Activated T-helper 1 cell treated with anti-CD3 and anti-CD28 coated beads, Interleukin-12 subunit alpha, Interleukin-12 subunit beta, Interleukin-2, Interleukin-4 antibody, amounts not matched to agents 30 ng/mL and 10 ng/mL and 1 ng/mL, durations not matched to agents 14 hours and 24 hours and 36 hours (primary cell): ENCODE data around the gene SLC4A7. TPM values are rescaled to one million over a fixed set of nuclear protein-coding genes. Genes with fewer than 3 reads are reported as not detected.
"Not testable (repeated sequence)": the region's sequence is repeated elsewhere in the genome, so short reads cannot be mapped to it uniquely, and the experiment has no call there.

Source experiments
- DNase-seq: peaks from one replicate; pipeline ENCODE4 v3.0.0; 2021; ENCODE audit warnings: low spot score
- H3K27ac Mint-ChIP-seq: one replicate; pipeline ENCODE4 v1.8.0; 2021; ENCODE audit warnings: mild to moderate bottlenecking, mixed read lengths
- H3K27me3 Mint-ChIP-seq: one replicate; pipeline ENCODE4 v1.8.0; 2022; ENCODE audit warnings: mild to moderate bottlenecking, moderate library complexity, mixed read lengths; ENCODE audit not compliant: insufficient read depth
- H3K36me3 Mint-ChIP-seq: one replicate; pipeline ENCODE4 v1.8.0; 2021; ENCODE audit warnings: low read depth, mixed read lengths
- H3K4me1 Mint-ChIP-seq: one replicate; pipeline ENCODE4 v1.8.0; 2021; ENCODE audit warnings: low read depth, mixed read lengths
- H3K4me3 Mint-ChIP-seq: one replicate; pipeline ENCODE4 v1.8.0; 2021; ENCODE audit warnings: mild to moderate bottlenecking, moderate library complexity, mixed read lengths
- H3K9me3 Mint-ChIP-seq: one replicate; pipeline ENCODE4 v1.8.0; 2021; ENCODE audit warnings: mixed read lengths
- intact Hi-C: fragments of 100-400 bp; cut with micrococcal nuclease; formaldehyde crosslinking; loops from one replicate; pipeline ENCODE4 v1.15.1; 2024
- total RNA-seq: library from RNA; stranded (reverse); gene quantifications from 2 replicates; pipeline ENCODE4 v1.2.3, GENCODE V29; 2022

Gene SLC4A7
- total RNA-seq, 1 donor from 2014 or later: 65.5 TPM

DNA sequence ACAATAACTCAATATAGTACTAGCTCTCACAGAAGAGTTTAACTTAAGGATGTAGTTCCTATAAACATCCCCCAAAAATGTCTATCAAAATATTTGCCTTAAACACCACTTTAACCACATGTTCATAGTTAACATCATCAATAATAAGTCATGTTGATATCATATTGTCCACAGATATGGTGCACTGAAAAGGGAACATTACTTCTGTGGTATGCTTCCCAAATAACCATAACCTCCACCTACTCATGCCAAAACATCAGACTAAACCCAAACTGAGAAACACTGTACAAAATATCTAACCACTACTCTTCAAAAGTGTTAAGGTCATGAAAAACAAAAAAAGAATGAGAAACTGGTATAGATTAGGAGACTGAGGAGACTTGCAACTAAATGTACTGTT lies 32.9 kb downstream of the SLC4A7 start:
- H3K27ac Mint-ChIP-seq: peak overlapping the region; percentile 4
- intact Hi-C loops: loop anchor here (5.0 to 10.0 kb wide), 2 partner anchors 54 to 184 kb away; no protein-coding TSS in a partner anchor
- no peaks in the 10 kb centered on the region for H3K9me3 Mint-ChIP-seq
- H3K4me1 Mint-ChIP-seq: peaks cover 33% of the 10 kb centered on the region
- no peak overlapping the region for H3K4me3 Mint-ChIP-seq
- peaks cover 13% of the 10 kb centered on the region for H3K36me3 Mint-ChIP-seq
- no peaks in the 10 kb centered on the region for H3K27me3 Mint-ChIP-seq
- no peak for DNase-seq

DNA sequence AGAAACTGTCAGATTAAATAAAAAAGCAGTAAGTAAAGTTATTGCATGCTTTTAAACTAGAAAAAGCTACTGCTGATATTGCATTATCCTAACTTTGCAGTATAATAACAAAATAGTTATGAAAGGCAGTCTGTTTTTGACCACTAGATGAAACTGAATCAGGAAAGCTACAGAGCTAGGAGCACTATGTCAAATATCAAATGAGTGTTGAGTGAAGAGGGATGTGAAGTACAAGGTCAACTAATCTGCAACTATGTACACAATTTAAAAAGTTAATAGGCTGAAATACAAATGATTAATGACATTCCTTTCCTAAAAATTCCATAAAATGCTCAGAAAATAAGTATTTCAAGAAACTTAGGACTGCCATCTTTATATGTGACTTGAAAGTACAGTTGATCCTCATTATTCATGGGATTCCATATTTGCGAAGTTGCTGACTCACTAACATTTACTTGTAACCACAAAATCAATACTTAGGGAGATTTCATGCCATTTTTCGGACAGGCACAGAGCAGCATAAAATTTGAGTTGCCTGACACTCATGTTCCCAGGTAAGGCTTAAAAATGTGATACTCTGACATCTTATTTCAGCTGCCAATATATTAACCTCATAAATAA lies 34.5 kb downstream of the SLC4A7 start:
- peaks cover 18% of the 10 kb centered on the region for H3K36me3 Mint-ChIP-seq
- H3K27ac Mint-ChIP-seq: no peak overlapping the region
- DNase-seq: no peak
- H3K4me1 Mint-ChIP-seq: peaks cover 26% of the 10 kb centered on the region
- intact Hi-C loops: loop anchor here (2.0 to 10.0 kb wide), 3 partner anchors 17 to 185 kb away; no protein-coding TSS in a partner anchor
- H3K9me3 Mint-ChIP-seq: no peaks in the 10 kb centered on the region
- H3K27me3 Mint-ChIP-seq: no peaks in the 10 kb centered on the region
- no peak overlapping the region for H3K4me3 Mint-ChIP-seq

DNA sequence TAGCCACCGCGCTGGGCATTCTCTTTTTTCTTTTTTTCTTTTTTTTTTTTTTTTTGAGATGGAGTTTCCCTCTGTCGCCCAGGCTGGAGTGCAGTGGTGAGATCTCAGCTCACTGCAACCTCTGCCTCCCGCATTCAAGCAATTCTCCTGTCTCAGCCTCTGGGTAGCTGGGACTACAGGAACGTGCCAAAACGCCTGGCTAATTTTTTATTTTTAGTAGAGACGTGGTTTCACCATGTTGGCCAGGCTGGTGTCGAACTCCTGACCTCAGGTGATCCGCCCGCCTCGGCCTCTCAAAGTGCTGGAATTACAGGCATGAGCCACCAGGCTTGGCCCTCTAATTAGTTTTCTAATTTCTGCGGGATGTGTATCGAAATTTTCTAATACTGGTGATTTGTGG lies 41.2 kb downstream of the SLC4A7 start:
- H3K27me3 Mint-ChIP-seq, H3K27ac Mint-ChIP-seq, H3K4me3 Mint-ChIP-seq, intact Hi-C loops, DNase-seq, H3K4me1 Mint-ChIP-seq: not testable (repeated sequence)
- H3K36me3 Mint-ChIP-seq: peaks cover 40% of the 10 kb centered on the region
- H3K9me3 Mint-ChIP-seq: peaks cover 18% of the 10 kb centered on the region

DNA sequence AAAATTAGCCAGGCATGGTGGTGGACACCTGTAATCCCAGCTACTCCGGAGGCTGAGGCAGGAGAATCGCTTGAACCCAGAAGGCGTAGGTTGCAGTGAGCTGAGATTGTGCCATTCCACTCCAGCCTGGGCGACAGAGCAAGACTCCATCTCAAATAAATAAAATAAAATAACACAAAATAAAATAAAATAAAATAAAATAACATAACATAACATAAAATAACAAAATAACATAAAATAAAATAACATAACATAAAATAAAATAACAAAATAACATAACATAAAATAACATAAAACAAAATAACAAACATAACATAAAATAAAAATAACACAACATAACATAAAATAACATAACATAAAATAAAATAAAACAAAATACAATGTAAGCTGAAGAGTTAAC lies 45.8 kb downstream of the SLC4A7 start:
- H3K27me3 Mint-ChIP-seq, intact Hi-C loops, H3K4me3 Mint-ChIP-seq, H3K27ac Mint-ChIP-seq, H3K4me1 Mint-ChIP-seq, DNase-seq: not testable (repeated sequence)
- H3K36me3 Mint-ChIP-seq: peaks cover 48% of the 10 kb centered on the region
- H3K9me3 Mint-ChIP-seq: peaks cover 18% of the 10 kb centered on the region

GRCh38 chr3:27431116-27431515 lies 53.1 kb downstream of the SLC4A7 start:
- no peaks in the 10 kb centered on the region for H3K9me3 Mint-ChIP-seq
- H3K27me3 Mint-ChIP-seq: no peaks in the 10 kb centered on the region
- H3K4me1 Mint-ChIP-seq: no peaks in the 10 kb centered on the region
- no peak overlapping the region for H3K4me3 Mint-ChIP-seq
- H3K36me3 Mint-ChIP-seq: peaks cover 48% of the 10 kb centered on the region
- intact Hi-C loops: no loop called here
- DNase-seq: no peak
- no peak overlapping the region for H3K27ac Mint-ChIP-seq

DNA sequence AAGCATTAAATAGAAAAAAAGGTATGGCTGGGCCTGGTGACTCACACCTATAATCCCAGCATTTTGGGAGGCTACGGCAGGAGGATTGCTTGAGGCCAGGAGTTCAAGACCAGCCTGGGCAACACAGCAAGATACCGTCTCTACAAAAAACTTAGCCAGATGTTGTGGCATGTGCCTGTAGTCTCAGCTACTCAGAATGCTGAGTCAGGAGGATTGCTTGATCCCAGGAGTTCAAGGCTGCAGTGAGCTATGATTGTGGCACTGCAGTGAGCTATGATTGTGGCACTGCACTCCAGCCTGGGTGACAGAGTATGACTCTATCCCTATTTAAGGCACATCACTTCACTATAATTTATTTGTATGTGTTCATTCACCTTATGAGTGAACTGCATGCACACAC lies 54.3 kb downstream of the SLC4A7 start:
- H3K4me3 Mint-ChIP-seq: no peak overlapping the region
- H3K27ac Mint-ChIP-seq: no peak overlapping the region
- no peak for DNase-seq
- peaks cover 37% of the 10 kb centered on the region for H3K36me3 Mint-ChIP-seq
- H3K27me3 Mint-ChIP-seq: no peaks in the 10 kb centered on the region
- H3K4me1 Mint-ChIP-seq: no peaks in the 10 kb centered on the region
- intact Hi-C loops: no loop called here
- no peaks in the 10 kb centered on the region for H3K9me3 Mint-ChIP-seq

DNA sequence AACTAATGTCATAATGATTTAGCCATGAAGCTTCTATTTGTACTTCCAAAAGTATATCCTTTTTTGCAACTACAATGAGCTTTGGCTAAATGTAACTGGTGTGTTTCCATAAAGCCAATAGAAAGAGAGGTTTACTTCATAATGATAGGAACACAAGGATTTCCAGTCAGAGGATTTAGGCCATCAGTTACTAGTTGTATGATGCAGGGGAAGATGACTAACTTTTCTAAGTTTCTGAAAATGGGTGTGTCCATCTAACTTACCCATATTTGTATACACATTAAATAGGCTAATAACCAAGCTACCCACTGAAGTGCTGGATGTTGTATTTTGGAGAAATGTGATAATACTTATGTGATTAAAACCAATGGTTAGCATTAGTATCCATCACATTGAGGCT lies 55.7 kb downstream of the SLC4A7 start:
- H3K9me3 Mint-ChIP-seq: no peaks in the 10 kb centered on the region
- no peak for DNase-seq
- no peaks in the 10 kb centered on the region for H3K27me3 Mint-ChIP-seq
- H3K27ac Mint-ChIP-seq: no peak overlapping the region
- H3K36me3 Mint-ChIP-seq: peaks cover 31% of the 10 kb centered on the region
- no peak overlapping the region for H3K4me3 Mint-ChIP-seq
- intact Hi-C loops: no loop called here
- no peaks in the 10 kb centered on the region for H3K4me1 Mint-ChIP-seq

DNA sequence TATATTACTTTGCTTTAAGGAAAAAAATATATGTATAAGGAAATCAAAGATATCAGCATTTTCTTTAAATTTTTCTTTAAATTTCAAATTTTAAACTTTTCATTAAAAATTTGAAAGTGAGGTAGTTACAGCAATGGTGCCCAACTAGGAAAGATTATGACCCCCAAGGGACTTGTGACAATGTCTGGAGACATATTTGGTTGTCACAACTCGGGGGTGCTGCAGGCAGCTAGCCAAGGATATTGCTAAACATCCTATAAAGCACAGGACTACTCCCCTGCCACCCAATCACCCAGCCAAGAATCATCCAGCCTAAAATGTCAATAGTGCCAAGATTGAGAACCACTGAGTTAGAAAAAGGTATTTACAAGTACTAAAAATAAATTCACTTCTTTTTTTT lies 57.3 kb downstream of the SLC4A7 start:
- H3K4me3 Mint-ChIP-seq: no peak overlapping the region
- no peaks in the 10 kb centered on the region for H3K4me1 Mint-ChIP-seq
- H3K36me3 Mint-ChIP-seq: peaks cover 21% of the 10 kb centered on the region
- intact Hi-C loops: no loop called here
- H3K27me3 Mint-ChIP-seq: no peaks in the 10 kb centered on the region
- no peak overlapping the region for H3K27ac Mint-ChIP-seq
- DNase-seq: no peak
- no peaks in the 10 kb centered on the region for H3K9me3 Mint-ChIP-seq

GRCh38 chr3:27425896-27426565 lies 58.2 kb downstream of the SLC4A7 start:
- peaks cover 15% of the 10 kb centered on the region for H3K36me3 Mint-ChIP-seq
- H3K4me3 Mint-ChIP-seq: no peak overlapping the region
- no peaks in the 10 kb centered on the region for H3K27me3 Mint-ChIP-seq
- H3K27ac Mint-ChIP-seq: no peak overlapping the region
- no peaks in the 10 kb centered on the region for H3K9me3 Mint-ChIP-seq
- no peak for DNase-seq
- intact Hi-C loops: no loop called here
- no peaks in the 10 kb centered on the region for H3K4me1 Mint-ChIP-seq

DNA sequence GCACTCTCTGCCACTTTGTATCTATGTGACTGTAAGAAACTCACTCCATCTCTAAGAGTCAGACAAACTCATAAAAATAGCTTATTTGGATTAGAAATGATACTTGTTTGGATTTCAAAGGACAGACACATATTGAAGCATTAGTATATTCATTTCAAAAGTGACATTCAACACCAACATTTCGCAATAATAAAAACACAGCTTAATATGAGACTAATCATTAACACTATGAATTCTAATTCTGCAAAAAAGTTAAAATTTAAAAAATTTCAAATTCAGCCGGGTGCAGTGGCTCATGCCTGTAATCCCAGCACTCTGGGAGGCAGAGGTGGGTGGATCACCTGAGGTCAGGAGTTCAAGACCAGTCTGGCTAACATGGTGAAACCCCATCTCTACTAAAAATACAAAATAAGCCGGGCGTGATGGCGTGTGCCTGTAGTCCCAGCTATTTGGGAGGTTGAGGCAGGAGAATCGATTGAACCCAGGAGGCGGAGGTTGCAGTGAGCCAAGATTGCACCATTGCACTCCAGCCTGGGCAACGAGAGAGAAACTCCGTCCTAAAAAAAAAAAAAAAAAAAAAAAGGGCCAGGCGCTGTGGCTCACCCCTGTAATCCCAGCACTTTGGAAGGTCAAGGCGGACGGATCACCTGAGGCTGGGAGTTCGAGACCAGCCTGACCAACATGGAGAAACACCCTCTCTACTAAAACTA lies 59.2 kb downstream of the SLC4A7 start:
- H3K27me3 Mint-ChIP-seq, H3K27ac Mint-ChIP-seq, H3K4me3 Mint-ChIP-seq, DNase-seq, intact Hi-C loops, H3K4me1 Mint-ChIP-seq, H3K9me3 Mint-ChIP-seq: not testable (repeated sequence)
- H3K36me3 Mint-ChIP-seq: peaks cover 17% of the 10 kb centered on the region

DNA sequence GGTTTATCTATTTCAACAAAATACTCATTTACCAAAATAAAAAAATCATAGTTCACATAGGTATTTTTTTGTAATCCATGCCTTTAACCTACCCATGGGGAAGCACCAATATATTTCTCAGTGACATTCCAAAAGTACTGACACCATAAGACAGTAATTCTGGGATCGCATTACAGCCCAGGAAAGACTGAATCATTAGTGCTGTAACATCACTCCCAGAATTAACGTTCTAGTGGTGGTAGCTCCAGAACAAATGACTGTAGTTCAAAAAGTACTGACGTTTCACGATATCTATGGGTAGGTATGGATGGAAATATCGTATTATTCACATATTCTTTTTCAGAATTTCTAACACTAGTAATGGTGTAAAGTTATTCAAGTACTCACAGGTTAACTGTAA lies 60.7 kb downstream of the SLC4A7 start:
- no peak for DNase-seq
- Mint-ChIP-seq H3K36me3 (peaks cover 20% of the 10 kb centered on the region), H3K4me3 (no peak overlapping the region), H3K27me3 (no peaks in the 10 kb centered on the region), H3K9me3 (no peaks in the 10 kb centered on the region), H3K27ac (no peak overlapping the region), H3K4me1 (no peaks in the 10 kb centered on the region)
- intact Hi-C loops: no loop called here

DNA sequence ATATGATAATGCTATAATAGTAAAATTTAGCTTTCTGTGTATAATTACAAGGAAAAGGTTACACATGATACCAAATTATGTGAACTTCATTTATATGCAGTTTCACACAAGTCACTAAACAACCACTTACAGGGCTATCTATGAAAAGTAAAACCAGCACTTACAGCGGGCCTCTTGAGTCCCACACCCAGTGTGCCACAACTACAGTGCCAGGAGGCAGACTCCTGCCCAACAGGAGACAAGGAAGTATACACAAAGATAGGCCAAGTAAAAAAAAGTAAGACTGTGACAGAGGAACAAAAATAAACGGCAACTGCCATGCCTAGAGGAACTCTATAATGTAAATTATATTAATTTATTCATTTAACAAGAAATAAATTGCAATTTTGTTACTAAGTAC lies 61.6 kb downstream of the SLC4A7 start:
- H3K27me3 Mint-ChIP-seq: no peaks in the 10 kb centered on the region
- no peak overlapping the region for H3K27ac Mint-ChIP-seq
- no peaks in the 10 kb centered on the region for H3K4me1 Mint-ChIP-seq
- peaks cover 19% of the 10 kb centered on the region for H3K36me3 Mint-ChIP-seq
- no peak for DNase-seq
- no peaks in the 10 kb centered on the region for H3K9me3 Mint-ChIP-seq
- intact Hi-C loops: no loop called here
- no peak overlapping the region for H3K4me3 Mint-ChIP-seq

DNA sequence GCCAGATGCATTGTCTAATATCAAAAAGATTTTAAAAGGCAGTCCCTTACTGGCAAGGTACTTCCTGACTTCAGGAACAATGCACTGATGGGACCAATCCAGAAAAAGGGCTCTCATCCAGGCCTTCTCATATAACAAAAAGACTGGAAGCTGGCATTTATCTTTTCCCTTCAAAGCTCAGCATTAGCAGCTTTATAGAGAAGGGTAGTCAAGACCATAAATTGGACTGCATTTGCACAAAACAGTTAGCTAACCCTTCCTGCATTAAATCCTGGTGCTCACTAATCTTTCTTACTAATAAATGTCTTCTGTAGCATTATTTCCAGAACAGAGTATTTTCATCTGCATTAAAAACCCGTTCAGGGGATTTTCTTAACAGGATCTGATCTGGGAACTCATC lies 69.0 kb downstream of the SLC4A7 start:
- Mint-ChIP-seq H3K27me3 (no peaks in the 10 kb centered on the region), H3K27ac (no peak overlapping the region), H3K4me1 (no peaks in the 10 kb centered on the region), H3K36me3 (peaks cover 27% of the 10 kb centered on the region), H3K4me3 (no peak overlapping the region), H3K9me3 (no peaks in the 10 kb centered on the region)
- DNase-seq: no peak
- intact Hi-C loops: no loop called here
